ENCODE data around the gene TMPRSS3. TPM values are rescaled to one million over a fixed set of nuclear protein-coding genes. Genes with fewer than 3 reads are reported as not detected.

The TMPRSS3 gene
- total and polyA plus RNA-seq, 2 of the 13 experiments (the other 11 are each of a cell fraction or from before 2014, with no cell fraction given), result 2.8 to 16.9 TPM

DNA sequence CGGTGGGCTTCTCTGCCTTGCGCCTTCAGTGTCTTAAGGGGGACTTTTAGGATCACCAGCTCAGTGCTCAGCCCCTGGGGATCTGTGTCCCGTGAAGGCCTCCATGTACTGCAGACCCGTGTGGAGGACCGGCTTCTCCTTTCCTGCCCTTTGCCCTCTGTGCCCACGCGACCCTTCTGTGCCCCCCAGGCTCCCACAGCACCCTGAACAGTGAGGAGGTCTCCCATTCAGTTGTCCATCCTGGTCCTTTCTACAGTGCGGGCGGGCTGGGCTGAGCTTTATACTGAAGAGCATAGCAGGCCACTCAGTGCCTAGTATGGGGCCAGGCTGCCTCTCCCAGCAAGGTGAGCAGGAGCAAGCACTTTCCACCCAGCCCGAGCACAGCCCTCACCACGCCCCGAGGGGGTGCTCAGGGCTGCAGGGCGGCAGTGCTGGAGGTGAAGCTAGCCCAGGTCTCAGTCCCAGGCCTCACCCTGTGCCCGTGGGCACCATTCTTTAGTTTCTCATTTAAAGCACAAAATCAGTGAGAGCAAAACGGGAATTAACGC, 21.9 kb downstream of the TMPRSS3 start:
- Histone ChIP-seq H4K20me1 (ENCODE audit: insufficient read depth, low read length) (no peaks in the 10 kb centered on the region), H3K79me2 (ENCODE audit: insufficient read depth, low read length) (no peaks in the 10 kb centered on the region), H2AFZ (ENCODE audit: low read length) (no peak overlapping the region), H3K27ac (ENCODE audit: extremely low read length, insufficient read depth, low read length) (no peak overlapping the region), H3K36me3 (replicated peaks in 1 of 2; ENCODE audit: control insufficient read depth in 1 of 2, insufficient read depth in 2 of 2, low read length in 2 of 2) (no peaks in the 10 kb centered on the region), H3K4me1 (ENCODE audit: insufficient read depth, low read length) (no peaks in the 10 kb centered on the region), H3K4me2 (ENCODE audit: low read depth, low read length) (no peak overlapping the region), H3K9me3 (ENCODE audit: low read length) (no peaks in the 10 kb centered on the region), H3K9ac (ENCODE audit: insufficient read depth, low read depth, low read length) (no peak overlapping the region), H3K27me3 (ENCODE audit: control insufficient read depth in 1 of 2, insufficient read depth in 2 of 2, low read length in 2 of 2) (peaks cover 0 to 1% of the 10 kb centered on the region in 2 experiments; a peak in 1 of 5 replicates), H3K4me3 (replicated peaks in 1 of 3; ENCODE audit: insufficient read depth in 1 of 3, low read depth in 2 of 3, low read length in 3 of 3) (no peak overlapping the region)
- intact Hi-C loops (cut with micrococcal nuclease; ENCODE audit: unreplicated experiment), result no loop called here
- ChIA-PET CTCF (ENCODE audit: low intra/inter-chr PET ratio, low total read pairs) (no interaction called here), POLR2A (no interaction called here)
- ATAC-seq, result no peak
- DNase-seq (ENCODE audit: low spot score), result no peak
- BruUV-seq (replicated peaks), result no TSS peak
- 71% methylated on average over 12 of the region's 16 CpGs for WGBS (ENCODE audit: low lambda C conversion rate)
- no peak for FAIRE-seq
- TF ChIP-seq, protein P1, sequence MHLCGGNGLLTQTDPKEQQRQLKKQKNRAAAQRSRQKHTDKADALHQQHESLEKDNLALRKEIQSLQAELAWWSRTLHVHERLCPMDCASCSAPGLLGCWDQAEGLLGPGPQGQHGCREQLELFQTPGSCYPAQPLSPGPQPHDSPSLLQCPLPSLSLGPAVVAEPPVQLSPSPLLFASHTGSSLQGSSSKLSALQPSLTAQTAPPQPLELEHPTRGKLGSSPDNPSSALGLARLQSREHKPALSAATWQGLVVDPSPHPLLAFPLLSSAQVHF (CRISPR knock-in tag; IDR thresholded peaks at IDR 0.05), result no peak
- TF ChIP-seq TCF7L2 (IDR thresholded peaks at IDR 0.05; ENCODE audit: low read depth, low read length) (no peak), ZNF101 (CRISPR knock-in tag; IDR thresholded peaks at IDR 0.05; ENCODE audit: borderline replicate concordance, low read depth) (no peak), MED8 (CRISPR knock-in tag; IDR thresholded peaks at IDR 0.05; ENCODE audit: insufficient replicate concordance) (no peak), KLF6 (CRISPR knock-in tag; IDR thresholded peaks at IDR 0.05) (no peak), ZNF160 (CRISPR knock-in tag; IDR thresholded peaks at IDR 0.05) (no peak), ZNF674 (CRISPR knock-in tag; IDR thresholded peaks at IDR 0.05; ENCODE audit: low read depth) (no peak), ZNF629 (CRISPR knock-in tag; conservative IDR thresholded peaks at IDR 0.05) (no peak), ZNF253 (CRISPR knock-in tag; IDR thresholded peaks at IDR 0.05; ENCODE audit: borderline replicate concordance) (no peak)
- TF ChIP-seq, protein P2, sequence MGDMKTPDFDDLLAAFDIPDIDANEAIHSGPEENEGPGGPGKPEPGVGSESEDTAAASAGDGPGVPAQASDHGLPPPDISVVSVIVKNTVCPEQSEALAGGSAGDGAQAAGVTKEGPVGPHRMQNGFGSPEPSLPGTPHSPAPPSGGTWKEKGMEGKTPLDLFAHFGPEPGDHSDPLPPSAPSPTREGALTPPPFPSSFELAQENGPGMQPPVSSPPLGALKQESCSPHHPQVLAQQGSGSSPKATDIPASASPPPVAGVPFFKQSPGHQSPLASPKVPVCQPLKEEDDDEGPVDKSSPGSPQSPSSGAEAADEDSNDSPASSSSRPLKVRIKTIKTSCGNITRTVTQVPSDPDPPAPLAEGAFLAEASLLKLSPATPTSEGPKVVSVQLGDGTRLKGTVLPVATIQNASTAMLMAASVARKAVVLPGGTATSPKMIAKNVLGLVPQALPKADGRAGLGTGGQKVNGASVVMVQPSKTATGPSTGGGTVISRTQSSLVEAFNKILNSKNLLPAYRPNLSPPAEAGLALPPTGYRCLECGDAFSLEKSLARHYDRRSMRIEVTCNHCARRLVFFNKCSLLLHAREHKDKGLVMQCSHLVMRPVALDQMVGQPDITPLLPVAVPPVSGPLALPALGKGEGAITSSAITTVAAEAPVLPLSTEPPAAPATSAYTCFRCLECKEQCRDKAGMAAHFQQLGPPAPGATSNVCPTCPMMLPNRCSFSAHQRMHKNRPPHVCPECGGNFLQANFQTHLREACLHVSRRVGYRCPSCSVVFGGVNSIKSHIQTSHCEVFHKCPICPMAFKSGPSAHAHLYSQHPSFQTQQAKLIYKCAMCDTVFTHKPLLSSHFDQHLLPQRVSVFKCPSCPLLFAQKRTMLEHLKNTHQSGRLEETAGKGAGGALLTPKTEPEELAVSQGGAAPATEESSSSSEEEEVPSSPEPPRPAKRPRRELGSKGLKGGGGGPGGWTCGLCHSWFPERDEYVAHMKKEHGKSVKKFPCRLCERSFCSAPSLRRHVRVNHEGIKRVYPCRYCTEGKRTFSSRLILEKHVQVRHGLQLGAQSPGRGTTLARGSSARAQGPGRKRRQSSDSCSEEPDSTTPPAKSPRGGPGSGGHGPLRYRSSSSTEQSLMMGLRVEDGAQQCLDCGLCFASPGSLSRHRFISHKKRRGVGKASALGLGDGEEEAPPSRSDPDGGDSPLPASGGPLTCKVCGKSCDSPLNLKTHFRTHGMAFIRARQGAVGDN (CRISPR knock-in tag; IDR thresholded peaks at IDR 0.05), result no peak
- TF ChIP-seq, protein P3, sequence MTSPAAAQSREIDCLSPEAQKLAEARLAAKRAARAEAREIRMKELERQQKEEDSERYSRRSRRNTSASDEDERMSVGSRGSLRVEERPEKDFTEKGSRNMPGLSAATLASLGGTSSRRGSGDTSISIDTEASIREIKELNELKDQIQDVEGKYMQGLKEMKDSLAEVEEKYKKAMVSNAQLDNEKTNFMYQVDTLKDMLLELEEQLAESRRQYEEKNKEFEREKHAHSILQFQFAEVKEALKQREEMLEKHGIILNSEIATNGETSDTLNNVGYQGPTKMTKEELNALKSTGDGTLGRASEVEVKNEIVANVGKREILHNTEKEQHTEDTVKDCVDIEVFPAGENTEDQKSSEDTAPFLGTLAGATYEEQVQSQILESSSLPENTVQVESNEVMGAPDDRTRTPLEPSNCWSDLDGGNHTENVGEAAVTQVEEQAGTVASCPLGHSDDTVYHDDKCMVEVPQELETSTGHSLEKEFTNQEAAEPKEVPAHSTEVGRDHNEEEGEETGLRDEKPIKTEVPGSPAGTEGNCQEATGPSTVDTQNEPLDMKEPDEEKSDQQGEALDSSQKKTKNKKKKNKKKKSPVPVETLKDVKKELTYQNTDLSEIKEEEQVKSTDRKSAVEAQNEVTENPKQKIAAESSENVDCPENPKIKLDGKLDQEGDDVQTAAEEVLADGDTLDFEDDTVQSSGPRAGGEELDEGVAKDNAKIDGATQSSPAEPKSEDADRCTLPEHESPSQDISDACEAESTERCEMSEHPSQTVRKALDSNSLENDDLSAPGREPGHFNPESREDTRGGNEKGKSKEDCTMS (CRISPR knock-in tag; conservative IDR thresholded peaks at IDR 0.05), result no peak
- in situ Hi-C loops (cut with HindIII; ENCODE audit: extremely low pct_ligation_motif_present, low pct_unique_long_range_greater_than_20kb), result no loop called here

Data from HepG2 (cell line).